Measurements from ENCODE around the gene RNF214.

DNA sequence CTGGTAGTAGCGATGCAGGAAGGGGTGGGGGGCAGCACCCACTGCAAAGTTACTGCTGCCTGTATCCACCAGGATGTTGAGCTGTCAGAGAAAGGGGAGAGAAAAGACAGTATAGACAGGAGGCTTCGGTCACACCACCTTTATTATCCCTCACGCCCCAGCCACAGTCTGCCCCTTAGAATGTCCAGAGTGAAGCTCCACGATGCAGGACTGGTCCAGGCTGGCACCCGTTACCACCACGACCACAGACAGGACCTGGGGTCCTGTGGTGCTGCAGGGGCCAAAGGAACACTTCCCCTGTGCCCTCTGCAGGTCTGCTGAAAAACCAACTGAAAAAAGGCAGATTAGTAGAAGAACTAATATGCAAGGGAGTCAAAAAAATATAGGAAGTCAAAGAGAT lies 64.4 kb downstream of the RNF214 start:
- TF ChIP-seq, protein P1, sequence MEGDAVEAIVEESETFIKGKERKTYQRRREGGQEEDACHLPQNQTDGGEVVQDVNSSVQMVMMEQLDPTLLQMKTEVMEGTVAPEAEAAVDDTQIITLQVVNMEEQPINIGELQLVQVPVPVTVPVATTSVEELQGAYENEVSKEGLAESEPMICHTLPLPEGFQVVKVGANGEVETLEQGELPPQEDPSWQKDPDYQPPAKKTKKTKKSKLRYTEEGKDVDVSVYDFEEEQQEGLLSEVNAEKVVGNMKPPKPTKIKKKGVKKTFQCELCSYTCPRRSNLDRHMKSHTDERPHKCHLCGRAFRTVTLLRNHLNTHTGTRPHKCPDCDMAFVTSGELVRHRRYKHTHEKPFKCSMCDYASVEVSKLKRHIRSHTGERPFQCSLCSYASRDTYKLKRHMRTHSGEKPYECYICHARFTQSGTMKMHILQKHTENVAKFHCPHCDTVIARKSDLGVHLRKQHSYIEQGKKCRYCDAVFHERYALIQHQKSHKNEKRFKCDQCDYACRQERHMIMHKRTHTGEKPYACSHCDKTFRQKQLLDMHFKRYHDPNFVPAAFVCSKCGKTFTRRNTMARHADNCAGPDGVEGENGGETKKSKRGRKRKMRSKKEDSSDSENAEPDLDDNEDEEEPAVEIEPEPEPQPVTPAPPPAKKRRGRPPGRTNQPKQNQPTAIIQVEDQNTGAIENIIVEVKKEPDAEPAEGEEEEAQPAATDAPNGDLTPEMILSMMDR (conservative IDR thresholded peaks at IDR 0.05 in 1 of 2, IDR thresholded peaks at IDR 0.05 in 1 of 2; ENCODE audit: low read depth in 1 of 2, low read length in 2 of 2): no peak
- no peak for TF ChIP-seq EZH2 (IDR thresholded peaks at IDR 0.05; ENCODE audit: low read length, missing control alignments)
